ENCODE measurements around the gene NIPBL. TPM values are rescaled to one million over a fixed set of nuclear protein-coding genes. Genes with fewer than 3 reads are reported as not detected.

The NIPBL gene
- total RNA-seq, 1 experiment from 2014 or later, result 45.1 TPM

DNA sequence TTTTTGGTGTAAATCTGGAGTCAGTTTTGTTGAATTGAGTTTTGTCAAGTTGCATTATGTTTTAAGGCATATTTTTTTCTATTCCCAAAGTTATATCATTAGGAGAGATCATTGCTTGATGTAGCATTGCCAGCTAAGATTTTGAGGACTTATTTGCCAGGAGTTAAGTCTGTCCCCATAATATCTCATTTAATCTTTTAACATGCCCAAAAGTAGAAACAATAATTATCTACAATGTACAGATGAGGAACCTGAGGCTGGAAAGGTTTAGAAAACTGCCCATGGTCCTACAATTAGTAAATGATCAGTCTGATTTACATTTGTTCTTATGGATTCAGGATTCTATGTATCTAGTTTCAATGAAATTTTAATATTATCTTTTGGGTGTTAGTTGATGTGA lies 4.7 kb downstream of the NIPBL start:
- H3K36me3 ChIP-seq (ENCODE audit: control insufficient read depth in 1 of 2, insufficient read depth in 2 of 2, low read length in 2 of 2), result no peaks in the 10 kb centered on the region
- no peak overlapping the region for H3K4me3 ChIP-seq (replicated peaks in 1 of 2; ENCODE audit: low read depth in 1 of 2, low read length in 2 of 2)
- H3K27ac ChIP-seq (ENCODE audit: low read depth, low read length), result no peak overlapping the region
- ChIA-PET POLR2A (no interaction called here), RAD21 (ENCODE audit: low non-redundant PET in 1 of 2, low total read pairs in 2 of 2, uncharacterized antibody in 2 of 2, unreplicated experiment in 2 of 2) (no interaction called here), CTCF (interaction anchor here (3.0 kb wide), 1 partner anchor 11 kb away, joined by 15 read pairs; no protein-coding TSS in a partner anchor)
- BruUV-seq (replicated peaks), result no TSS peak
- no peak overlapping the region for H3K4me2 ChIP-seq (ENCODE audit: low read length)
- no peaks in the 10 kb centered on the region for H3K9me3 ChIP-seq (ENCODE audit: control insufficient read depth in 1 of 2, insufficient read depth in 1 of 2, low read depth in 1 of 2, low read length in 2 of 2)
- no peaks in the 10 kb centered on the region for H3K9me2 ChIP-seq (ENCODE audit: insufficient read depth)
- no peaks in the 10 kb centered on the region for H3K27me3 ChIP-seq (ENCODE audit: insufficient read depth, low read length)
- H4K20me1 ChIP-seq (ENCODE audit: insufficient read depth), result peaks cover 21% of the 10 kb centered on the region; the same call in 1 of the 2 replicates
- intact Hi-C loops (cut with micrococcal nuclease), result no loop called here
- H3K4me1 ChIP-seq (ENCODE audit: control insufficient read depth in 1 of 2, insufficient read depth in 2 of 2, low read length in 2 of 2), result peaks cover 11 to 14% of the 10 kb centered on the region in 2 experiments; a peak in 3 of 4 replicates
- H3K79me2 ChIP-seq (ENCODE audit: insufficient read depth, low read length), result peaks cover 94% of the 10 kb centered on the region
- no peak overlapping the region for H2AFZ ChIP-seq (ENCODE audit: low read depth, low read length, poor library complexity, severe bottlenecking)
- ATAC-seq, result no peak
- no peak for TF ChIP-seq SRF (IDR thresholded peaks at IDR 0.05; ENCODE audit: low read depth)
- TF ChIP-seq EZH2phosphoT487 (IDR thresholded peaks at IDR 0.05; ENCODE audit: borderline replicate concordance), result no peak
- TF ChIP-seq, protein P1, sequence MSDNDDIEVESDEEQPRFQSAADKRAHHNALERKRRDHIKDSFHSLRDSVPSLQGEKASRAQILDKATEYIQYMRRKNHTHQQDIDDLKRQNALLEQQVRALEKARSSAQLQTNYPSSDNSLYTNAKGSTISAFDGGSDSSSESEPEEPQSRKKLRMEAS (IDR thresholded peaks at IDR 0.05), result no peak
- no peak for TF ChIP-seq SP1 (IDR thresholded peaks at IDR 0.05; ENCODE audit: low read depth)
- TF ChIP-seq ELF1 (IDR thresholded peaks at IDR 0.05; ENCODE audit: borderline replicate concordance, low read depth), result no peak
- no peak for TF ChIP-seq CBX3 (IDR thresholded peaks at IDR 0.05; ENCODE audit: low read depth)
- TF ChIP-seq, protein P2, sequence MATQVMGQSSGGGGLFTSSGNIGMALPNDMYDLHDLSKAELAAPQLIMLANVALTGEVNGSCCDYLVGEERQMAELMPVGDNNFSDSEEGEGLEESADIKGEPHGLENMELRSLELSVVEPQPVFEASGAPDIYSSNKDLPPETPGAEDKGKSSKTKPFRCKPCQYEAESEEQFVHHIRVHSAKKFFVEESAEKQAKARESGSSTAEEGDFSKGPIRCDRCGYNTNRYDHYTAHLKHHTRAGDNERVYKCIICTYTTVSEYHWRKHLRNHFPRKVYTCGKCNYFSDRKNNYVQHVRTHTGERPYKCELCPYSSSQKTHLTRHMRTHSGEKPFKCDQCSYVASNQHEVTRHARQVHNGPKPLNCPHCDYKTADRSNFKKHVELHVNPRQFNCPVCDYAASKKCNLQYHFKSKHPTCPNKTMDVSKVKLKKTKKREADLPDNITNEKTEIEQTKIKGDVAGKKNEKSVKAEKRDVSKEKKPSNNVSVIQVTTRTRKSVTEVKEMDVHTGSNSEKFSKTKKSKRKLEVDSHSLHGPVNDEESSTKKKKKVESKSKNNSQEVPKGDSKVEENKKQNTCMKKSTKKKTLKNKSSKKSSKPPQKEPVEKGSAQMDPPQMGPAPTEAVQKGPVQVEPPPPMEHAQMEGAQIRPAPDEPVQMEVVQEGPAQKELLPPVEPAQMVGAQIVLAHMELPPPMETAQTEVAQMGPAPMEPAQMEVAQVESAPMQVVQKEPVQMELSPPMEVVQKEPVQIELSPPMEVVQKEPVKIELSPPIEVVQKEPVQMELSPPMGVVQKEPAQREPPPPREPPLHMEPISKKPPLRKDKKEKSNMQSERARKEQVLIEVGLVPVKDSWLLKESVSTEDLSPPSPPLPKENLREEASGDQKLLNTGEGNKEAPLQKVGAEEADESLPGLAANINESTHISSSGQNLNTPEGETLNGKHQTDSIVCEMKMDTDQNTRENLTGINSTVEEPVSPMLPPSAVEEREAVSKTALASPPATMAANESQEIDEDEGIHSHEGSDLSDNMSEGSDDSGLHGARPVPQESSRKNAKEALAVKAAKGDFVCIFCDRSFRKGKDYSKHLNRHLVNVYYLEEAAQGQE (IDR thresholded peaks at IDR 0.05; ENCODE audit: low read depth), result no peak
- TF ChIP-seq SIN3A (IDR thresholded peaks at IDR 0.05; ENCODE audit: low read depth), result no peak
- no peak for TF ChIP-seq ATF3 (IDR thresholded peaks at IDR 0.05)
- TF ChIP-seq POLR2AphosphoS5 (IDR thresholded peaks at IDR 0.05; ENCODE audit: low read depth, low read length), result no peak
- TF ChIP-seq, protein P3, sequence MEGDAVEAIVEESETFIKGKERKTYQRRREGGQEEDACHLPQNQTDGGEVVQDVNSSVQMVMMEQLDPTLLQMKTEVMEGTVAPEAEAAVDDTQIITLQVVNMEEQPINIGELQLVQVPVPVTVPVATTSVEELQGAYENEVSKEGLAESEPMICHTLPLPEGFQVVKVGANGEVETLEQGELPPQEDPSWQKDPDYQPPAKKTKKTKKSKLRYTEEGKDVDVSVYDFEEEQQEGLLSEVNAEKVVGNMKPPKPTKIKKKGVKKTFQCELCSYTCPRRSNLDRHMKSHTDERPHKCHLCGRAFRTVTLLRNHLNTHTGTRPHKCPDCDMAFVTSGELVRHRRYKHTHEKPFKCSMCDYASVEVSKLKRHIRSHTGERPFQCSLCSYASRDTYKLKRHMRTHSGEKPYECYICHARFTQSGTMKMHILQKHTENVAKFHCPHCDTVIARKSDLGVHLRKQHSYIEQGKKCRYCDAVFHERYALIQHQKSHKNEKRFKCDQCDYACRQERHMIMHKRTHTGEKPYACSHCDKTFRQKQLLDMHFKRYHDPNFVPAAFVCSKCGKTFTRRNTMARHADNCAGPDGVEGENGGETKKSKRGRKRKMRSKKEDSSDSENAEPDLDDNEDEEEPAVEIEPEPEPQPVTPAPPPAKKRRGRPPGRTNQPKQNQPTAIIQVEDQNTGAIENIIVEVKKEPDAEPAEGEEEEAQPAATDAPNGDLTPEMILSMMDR (IDR thresholded peaks at IDR 0.05 in 2 of 3, conservative IDR thresholded peaks at IDR 0.05 in 1 of 3; ENCODE audit: borderline replicate concordance in 1 of 3, insufficient read depth in 1 of 3, low read depth in 2 of 3, low read length in 2 of 3), result no peak
- TF ChIP-seq RAD21 (IDR thresholded peaks at IDR 0.05; ENCODE audit: low read depth), result no peak
- no peak for TF ChIP-seq EGR1 (IDR thresholded peaks at IDR 0.05; ENCODE audit: low read depth)
- TF ChIP-seq EZH2 (IDR thresholded peaks at IDR 0.05), result no peak
- DNase-seq (ENCODE audit: low read depth, low spot score), result no peak
- no peak overlapping the region for H3K9ac ChIP-seq (ENCODE audit: low read length)
